MV-4-11 (cell line): Measurements from ENCODE around the gene WWOX.

Source experiments
- DNase-seq: peaks from one replicate; lab custom pipeline; 2025; lab: John Stamatoyannopoulos, UW

Gene WWOX

GRCh38 chr16:78535098-78535497 lies 435.6 kb downstream of the WWOX start:
- no peak for DNase-seq

- DNase-seq = no peak
Measured at GRCh38 chr16:78537511-78537910, 438.1 kb downstream of the WWOX start.

- no peak for DNase-seq
Measured at GRCh38 chr16:78538292-78538691, 438.8 kb downstream of the WWOX start.

- DNase-seq = peak; percentile 89
Measured at GRCh38 chr16:78538919-78539318, 439.5 kb downstream of the WWOX start.

GRCh38 chr16:78542419-78542818 lies 443.0 kb downstream of the WWOX start:
- no peak for DNase-seq

- DNase-seq = peak; percentile 59
Measured at GRCh38 chr16:78543023-78543422, 443.6 kb downstream of the WWOX start.

- no peak for DNase-seq
Measured at GRCh38 chr16:78549366-78549765, 449.9 kb downstream of the WWOX start.

GRCh38 chr16:78551487-78552085 lies 452.1 kb downstream of the WWOX start:
- DNase-seq = no peak

- DNase-seq = peak; percentile 45
Measured at GRCh38 chr16:78552106-78552675, 452.7 kb downstream of the WWOX start.

GRCh38 chr16:78552716-78553115 lies 453.3 kb downstream of the WWOX start:
- DNase-seq = no peak

- DNase-seq = no peak
Measured at GRCh38 chr16:78553268-78554039, 454.0 kb downstream of the WWOX start.

- DNase-seq = no peak
Measured at GRCh38 chr16:78556421-78556820, 457.0 kb downstream of the WWOX start.

GRCh38 chr16:78560997-78561396 lies 461.5 kb downstream of the WWOX start:
- no peak for DNase-seq

- no peak for DNase-seq
Measured at GRCh38 chr16:78562111-78562510, 462.7 kb downstream of the WWOX start.

- no peak for DNase-seq
Measured at GRCh38 chr16:78562650-78563049, 463.2 kb downstream of the WWOX start.

- DNase-seq = no peak
Measured at GRCh38 chr16:78563905-78564304, 464.5 kb downstream of the WWOX start.

GRCh38 chr16:78566397-78567073 lies 467.1 kb downstream of the WWOX start:
- DNase-seq = peak; percentile 31

- no peak for DNase-seq
Measured at GRCh38 chr16:78570399-78571141, 471.1 kb downstream of the WWOX start.

GRCh38 chr16:78571434-78571833 lies 472.0 kb downstream of the WWOX start:
- no peak for DNase-seq

GRCh38 chr16:78571898-78572358 lies 472.5 kb downstream of the WWOX start:
- no peak for DNase-seq

- DNase-seq = no peak
Measured at GRCh38 chr16:78574571-78574970, 475.1 kb downstream of the WWOX start.

- peak; percentile 41 for DNase-seq
Measured at GRCh38 chr16:78576941-78577340, 477.5 kb downstream of the WWOX start.
